HG03039 (cell line): ENCODE measurements around the gene CTSO.
"Not testable (repeated sequence)": the region's sequence is repeated elsewhere in the genome, so short reads cannot be mapped to it uniquely, and the experiment has no call there.

ENCODE experiments used
- ATAC-seq: cut with Tn5 transposase; IDR thresholded peaks from one replicate; pipeline ENCODE4 v1.9.1; 2021; ENCODE audit warnings: mild to moderate bottlenecking, moderate library complexity; ENCODE audit not compliant: unreplicated experiment

CTSO gene

DNA sequence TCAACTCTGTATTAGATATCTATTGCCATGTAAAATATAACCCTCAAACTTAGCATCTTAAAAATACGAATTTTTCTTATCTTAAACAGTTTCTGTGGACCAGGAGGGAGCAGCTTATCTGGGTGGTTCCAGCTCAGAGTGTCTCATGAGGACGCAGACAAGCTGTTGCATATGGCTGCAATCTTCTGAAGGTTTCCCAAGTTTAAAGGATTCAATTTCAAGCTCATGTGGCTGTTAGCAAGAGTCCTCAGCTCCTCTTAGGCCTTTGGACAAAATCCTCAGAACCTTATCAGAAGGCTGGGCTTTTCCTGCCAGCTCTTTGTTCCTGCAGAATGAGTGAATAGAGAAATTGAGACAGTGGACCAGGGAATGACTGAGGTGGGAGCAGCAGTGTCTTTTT, 2.8 kb upstream of the CTSO start:
- no peak for ATAC-seq

DNA sequence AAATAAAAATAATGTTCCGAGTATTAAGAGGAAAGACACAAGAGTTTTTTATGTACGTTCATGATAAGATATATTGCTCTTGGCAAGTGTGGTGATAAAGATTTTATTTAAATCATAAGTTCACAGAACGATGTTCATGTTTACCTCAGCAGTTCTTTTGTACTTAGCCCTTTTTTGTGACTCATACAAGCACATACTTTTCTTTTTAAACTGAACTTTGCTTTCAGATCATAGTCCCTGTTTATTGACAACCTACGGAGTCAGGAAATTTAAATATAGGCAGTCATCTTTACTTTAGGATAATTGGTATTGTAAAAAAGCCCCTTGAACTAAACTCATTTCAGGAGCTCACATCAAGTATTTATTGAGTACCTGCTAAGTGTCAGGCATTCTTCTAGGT, 1.3 kb upstream of the CTSO start:
- no peak for ATAC-seq

DNA sequence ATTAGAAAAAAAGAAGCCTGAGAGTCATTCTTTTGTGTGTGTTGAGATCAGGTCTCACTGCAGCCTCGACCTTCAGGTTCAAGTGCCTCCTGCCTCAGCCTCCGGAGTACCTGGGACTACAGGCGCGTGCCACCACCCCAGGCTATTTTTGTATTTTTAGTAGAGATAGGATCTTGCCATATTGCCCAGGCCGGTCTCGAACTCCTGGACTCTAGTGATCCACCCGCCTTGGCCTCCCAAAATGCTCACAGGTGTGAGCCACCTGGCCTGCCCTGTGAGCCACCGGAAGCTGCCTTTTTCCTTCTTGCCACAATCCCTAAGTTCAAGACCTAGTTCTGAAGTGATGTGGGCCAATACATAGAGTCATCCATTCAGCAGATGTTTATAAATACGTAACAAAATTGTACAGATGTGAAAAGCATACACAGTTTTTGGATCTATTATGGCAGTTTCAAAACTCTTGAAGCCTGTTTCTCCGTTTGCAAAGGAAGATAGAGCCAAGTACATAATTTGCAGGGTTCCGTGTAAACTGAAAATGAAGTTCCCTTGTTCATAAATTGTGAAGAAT, 536 bp upstream of the CTSO start:
- ATAC-seq, result no peak

DNA sequence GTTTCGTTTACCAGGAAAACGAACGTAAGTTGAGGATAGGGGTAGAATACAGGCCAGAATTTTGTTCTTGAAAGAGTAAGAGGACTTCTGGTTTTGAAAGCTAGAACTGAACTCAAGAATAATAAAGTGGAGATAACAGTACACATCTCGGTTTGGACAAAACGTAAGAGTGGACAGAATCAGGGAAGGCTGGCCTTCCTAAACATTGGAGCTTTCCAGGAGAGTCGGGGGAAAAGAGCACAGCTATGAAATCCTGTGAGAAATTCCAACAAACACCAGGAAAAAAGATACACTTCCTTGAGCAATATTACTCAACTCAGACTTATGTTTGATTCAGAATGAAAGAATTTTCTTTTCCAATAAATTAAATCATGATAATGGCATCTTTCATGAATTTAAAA, 1.2 kb downstream of the CTSO start:
- no peak for ATAC-seq

DNA sequence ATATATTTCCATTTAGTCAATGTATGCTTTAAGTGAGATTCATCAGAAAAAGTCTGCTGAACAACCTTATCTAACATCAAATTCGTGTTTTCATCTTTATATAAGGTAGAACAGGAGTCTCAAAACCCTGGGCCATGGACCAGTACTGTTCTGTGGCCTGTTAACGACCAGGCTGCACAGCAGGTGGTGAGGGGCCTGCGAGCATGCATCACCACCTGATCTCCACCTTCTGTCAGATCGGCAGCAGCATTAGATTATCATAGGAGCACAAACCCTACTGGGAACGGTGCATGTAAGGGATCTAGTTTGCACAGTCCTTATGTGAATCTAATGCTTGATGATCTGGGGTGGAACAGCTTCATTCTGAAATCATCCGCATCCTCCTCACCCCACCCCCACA, 3.2 kb downstream of the CTSO start:
- ATAC-seq, result no peak

DNA sequence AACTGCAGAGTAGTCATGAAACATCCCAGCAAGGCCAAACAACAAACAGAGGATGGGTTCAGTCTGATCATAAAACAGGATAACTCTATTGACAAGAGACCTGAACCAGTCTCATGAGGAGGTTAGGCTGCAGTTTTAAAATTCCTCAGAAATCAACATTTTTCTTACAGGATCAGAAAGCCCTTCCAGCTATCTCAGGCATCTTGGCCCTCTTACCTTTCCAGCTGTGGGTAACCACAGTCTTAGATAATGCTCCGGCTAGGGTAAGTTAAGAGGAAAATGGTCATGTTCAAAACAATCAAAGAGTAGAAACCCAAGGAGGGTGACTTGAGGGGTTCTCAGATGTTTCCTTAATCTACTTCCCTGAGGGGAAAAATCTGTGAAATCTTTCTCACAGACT, 5.1 kb downstream of the CTSO start:
- no peak for ATAC-seq

DNA sequence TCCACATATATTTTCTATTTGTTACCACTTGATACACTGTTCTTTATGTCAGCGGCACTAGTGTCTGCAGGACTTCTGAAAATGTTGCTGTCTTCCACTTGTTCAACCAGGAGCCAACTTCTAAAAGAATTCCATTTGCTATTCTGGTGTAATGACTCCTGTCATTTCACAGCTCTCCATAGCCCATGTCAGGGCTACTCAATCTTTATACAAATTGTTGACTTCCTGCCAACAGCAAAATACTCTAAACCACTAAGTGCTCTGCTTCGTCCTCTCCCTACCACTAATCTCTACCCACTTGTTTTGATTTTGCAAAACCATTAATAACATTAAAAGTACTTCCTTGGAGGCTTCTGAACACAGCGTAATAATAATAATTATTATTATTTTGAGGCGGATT, 7.2 kb downstream of the CTSO start:
- no peak for ATAC-seq

DNA sequence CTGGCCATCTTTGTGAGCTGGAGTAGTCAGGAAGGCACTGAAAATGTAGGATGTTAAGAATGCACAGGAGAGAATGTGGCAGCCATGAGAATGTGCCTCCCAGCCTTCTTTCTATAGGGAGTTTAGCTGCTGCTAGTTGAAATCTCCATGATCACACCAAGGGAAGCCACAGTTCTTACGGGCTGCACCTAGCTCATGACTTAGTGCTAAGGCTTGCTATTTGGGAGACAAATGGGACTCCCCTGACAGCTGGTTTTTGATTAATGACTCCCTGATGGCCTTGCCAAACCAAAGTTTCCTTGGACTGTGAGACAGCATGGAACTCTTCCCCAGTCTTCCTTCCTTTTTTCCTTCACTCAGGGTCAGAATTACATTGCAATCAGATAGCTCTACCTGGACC, 9.2 kb downstream of the CTSO start:
- ATAC-seq, result no peak

DNA sequence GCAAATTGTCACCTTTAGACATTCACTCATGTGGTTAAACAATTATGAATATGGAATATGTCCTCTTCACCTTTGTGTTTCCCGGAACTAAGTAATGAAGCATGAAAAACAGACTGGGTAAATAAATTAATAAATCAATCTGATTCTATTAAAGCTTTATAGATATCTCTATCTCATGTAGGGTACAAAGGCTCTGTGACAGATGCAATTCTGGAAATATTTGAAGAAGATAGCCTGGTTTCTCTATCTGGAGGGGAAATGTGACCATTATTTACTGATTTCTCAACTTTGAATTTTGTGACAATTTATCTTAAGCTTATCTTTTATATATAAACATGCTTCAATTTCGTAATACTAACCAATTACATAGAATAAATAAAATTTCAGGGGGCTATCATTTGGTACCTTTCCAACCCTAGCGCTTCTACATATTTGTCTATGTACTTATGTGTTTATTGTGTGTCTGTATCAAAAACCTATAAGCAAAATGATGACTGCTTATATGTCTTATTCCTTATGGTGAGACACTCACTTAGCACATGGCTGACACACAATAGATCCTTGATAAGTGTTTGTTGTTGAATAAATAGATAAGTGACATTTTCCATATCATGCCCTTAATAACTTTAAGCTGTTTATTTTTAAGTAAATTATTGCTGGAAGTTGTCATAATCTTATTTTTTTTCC, 9.9 kb downstream of the CTSO start:
- ATAC-seq, result no peak

DNA sequence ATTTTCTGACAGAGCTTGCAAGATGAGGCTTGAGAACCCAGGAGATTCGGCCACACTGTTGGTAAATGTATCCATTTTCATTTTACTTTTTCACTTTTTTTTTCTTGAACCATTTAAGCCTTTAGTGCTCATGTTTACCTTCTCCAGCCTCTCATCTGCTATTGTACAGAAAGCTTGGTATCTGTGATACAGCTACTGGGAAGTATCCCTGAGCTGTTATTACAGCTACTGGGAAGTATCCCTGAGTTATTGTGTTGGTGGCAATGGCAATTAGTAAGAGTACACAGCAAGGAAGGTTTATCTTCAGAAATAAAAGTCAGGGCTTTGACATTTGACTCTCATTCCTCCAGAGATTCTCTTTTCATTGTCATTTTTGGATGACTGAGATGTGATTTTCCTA, 11.8 kb downstream of the CTSO start:
- no peak for ATAC-seq

DNA sequence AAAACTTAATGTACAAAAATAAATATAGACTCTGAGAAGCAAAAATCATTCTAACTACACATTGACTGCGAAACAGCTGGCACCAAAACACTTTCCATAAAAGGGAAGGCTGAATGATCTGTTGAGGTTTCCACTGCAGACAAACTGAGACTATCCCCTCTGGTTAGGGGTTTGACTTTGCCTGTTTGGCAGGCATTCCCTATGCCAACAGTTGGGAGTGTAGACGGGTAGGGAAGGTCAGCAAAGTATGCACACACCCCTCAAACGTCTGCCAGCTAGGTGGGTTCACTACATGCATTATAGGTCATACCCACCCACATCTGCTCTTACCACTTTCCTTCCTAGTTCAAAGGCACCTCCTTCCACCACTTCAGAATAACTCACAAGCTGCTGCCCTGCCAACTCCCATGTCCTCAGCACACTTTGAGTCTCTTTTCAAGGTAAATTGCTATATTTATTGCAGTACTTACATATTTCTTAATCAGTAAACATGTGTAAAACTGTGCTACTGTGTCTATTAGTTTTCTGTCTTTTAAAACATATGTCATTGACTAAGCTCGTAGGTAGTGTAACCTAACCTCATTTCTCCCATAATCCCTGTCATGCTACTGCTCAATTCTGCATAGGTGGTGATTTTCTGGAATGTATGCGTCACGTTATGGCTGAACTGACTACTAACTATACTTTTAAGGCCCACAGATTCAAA, 12.4 kb downstream of the CTSO start:
- no peak for ATAC-seq

DNA sequence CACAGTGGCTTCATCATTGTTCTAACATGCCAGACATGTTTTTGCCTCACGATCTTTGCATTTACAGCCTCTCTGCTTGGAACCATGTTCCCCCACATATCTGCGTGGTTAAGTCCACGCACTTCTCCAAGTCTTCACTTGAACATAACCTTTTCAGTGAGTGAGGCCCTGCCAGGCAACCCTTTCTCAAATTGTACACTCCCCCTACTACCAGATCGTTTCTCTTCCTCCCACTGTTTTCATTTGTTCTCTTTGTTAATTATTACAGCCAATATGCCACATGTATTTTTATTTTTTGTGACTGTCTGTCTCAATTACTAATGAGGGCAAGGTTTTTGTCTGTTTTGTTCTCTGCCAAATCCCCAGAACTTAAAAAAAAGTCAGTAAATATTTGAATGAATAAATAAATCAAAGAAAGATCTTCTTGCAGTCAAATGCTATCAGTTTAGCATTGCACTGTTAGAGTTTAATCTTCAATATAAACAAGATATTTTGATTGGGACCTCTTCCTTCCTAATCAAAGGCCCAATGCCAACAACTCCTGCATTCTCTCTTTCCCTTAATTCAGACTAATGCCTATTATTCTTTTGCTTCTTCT, 18.2 kb downstream of the CTSO start:
- ATAC-seq, result no peak

DNA sequence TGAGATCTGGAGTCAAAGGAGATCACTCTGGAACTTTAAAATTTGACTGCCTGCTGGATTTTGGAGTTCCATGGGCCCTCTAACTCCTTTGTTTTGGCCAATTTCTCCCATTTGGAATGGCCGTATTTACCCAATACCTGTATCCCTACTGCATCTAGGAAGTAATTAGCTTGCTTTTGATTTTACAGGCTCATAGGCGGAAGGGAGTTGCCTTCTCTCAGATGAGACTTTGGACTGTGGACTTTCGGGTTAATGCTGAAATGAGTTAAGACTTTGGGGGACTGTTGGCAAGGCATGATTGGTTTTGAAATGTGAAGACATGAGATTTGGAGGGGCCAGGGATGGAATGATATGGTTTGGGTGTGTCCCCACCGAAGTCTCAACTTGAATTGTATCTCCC, 19.0 kb downstream of the CTSO start:
- not testable (repeated sequence) for ATAC-seq

DNA sequence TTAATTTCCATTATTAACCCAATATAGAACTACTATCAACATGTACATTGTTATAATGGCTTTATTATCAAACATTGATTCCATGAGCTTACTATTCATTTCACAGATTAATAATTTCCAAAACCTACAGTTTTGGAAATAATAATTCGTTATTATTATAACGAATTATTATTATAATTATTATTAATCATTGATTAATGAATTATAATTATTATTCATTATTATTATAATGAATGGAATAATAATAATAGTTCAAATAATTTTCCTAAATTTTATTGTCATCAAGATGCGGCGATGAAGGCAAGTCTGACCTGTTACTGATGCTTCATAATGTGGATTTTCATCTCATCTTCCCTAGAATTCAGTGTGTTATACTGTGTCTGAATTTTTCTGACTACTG, 22.0 kb downstream of the CTSO start:
- ATAC-seq, result no peak

DNA sequence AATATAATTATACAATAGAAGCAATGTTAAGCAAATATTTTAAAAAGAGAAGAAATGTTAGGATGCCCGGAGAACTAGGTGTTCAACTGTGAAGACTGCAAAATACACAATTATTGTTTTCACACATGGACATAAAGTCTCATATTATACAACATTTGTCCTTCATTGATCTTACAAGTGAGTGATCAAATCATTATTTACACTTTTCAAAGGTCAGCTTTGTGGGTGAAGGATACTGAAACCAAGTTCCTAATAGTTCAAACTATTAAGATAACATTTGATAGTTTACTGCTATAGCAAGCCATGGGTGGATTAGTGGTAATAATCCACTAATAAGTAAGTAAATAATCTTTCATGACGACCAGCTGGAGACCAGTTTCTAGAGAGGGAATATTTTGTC, 23.3 kb downstream of the CTSO start:
- ATAC-seq, result no peak

DNA sequence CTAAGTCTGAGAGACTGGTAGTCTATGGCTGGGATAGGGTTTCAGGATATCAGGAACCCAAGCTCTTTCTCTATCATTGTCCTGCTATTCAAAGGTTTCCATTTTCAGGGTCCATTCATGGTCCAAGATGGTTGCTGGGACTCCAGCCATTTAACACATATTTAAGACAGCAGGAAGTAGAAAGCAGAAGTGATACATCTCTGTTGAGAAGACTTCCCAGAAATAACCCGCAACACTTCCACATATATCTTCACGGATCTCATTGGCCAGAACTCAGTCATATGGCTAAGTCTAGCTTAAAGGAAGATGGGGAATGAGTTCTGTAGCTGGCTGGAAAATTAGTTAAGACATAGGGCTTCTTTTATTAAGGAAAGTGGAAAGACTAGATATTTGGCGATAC, 23.8 kb downstream of the CTSO start:
- no peak for ATAC-seq

DNA sequence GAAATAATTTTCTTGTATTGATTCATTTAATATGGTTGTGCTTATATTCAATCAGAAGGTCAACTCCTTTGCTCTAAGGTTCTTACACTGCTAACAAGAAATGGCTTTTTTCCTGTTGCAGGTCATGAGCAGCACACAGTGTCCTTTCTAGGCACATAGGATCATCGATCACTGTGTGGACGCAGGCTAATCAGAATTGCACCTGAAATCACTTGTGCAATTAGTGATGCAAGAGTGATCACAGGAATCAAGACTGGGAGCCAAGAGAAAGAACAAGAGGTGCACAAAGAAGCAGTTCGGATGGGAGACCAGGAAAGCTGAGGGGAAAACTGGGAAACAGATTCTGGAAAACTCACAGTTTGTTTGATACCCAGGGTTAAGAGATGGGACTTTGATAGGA, 29.0 kb downstream of the CTSO start:
- ATAC-seq, result no peak

DNA sequence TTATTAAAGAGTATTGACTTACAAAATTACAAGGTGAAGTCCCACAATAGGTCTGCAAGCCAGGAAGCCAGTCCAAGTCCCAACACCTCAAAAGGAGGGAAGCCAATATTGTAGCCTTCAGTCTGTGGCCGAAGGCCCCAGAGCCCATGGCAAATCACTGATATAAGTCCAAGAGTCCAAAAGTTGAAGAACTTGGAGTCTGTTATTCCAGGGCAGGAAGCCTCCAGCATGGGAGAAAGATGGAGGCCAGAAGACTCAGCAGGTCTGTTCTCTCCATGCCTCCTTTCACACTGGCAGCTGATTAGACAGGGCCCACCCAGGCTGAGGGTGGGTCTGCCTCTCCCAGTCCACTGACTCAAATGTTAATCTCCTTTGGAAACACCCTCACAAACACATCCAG, 32.1 kb downstream of the CTSO start:
- no peak for ATAC-seq

DNA sequence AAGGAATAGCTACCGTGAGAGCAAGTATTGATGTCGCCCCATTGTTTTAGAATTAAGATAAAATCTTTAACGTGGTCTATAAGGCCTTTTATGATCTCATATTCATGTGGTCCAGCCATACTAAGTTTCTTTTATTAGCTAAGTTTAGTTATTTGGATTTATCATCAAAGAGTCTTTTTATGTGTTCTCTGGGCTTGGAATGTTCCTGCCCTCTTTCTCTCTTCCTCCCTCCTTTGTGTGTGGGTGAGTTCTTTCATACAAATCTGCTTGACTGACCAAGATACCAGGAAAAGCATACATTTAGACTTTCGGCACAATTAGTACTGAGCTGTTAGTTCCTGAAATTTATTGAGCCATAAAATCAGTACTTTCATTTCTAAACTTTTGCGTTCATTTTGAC, 38.9 kb downstream of the CTSO start:
- no peak for ATAC-seq

DNA sequence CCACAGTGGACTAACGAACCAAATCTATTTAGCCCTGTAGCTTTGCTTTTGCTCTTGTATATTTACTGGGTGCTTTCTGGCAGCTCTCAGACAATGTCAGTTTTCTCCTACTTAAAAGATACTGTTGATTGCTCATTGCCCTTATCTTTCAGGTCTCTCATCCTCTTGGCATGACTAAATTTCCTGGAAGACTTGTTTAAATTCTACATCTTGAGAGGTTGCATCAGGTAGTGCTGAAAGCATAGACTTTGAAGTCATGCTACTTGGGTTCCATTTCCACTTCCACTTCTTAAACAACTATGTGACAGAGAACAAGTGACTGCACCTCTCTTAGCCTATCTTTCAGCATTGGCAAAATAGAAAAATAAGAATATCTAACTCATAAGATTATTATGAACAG, 41.8 kb downstream of the CTSO start:
- ATAC-seq, result no peak

DNA sequence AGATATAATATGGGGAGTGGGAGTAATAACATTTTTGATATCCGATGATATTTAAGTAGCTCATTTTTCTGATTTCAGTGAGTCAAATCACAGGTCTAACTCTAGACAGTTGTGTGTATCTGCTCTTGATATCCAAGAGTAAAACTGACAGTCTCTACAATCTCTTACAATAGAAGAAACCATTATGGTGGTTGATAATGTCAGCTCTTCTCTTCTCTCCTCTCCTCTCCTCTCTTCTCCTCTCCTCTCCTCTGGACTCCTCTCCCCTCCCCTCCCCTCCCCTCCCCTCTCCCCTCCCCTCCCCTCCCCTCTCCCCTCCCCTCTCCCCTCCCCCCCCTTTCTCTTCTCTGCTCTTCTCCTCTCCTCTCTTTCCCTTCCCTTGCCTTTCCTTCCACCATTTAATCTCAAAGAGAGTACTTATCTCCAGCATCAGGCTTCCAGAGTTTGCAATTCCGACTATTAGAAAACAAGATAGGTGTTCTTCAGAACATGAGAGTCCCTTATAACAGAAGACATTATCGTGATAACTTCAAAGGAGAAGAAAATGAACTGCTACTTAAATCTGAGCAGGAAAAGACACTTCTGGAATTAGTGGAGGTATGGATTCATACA, 43.9 kb downstream of the CTSO start:
- ATAC-seq, result no peak
